ENCODE results near the gene BCL2. TPM values are rescaled to one million over a fixed set of nuclear protein-coding genes. Genes with fewer than 3 reads are reported as not detected.

The BCL2 gene
- total and polyA plus RNA-seq, 9 of the 15 experiments (the other 6 are each of a cell fraction or from before 2014, with no cell fraction given) = 0.10 to 1.1 (median 0.65) TPM

GRCh38 chr18:63179422-63179821, 140.1 kb downstream of the BCL2 start (continued):
- TF ChIP-seq RREB1 (CRISPR knock-in tag; IDR thresholded peaks at IDR 0.05) = no peak
- no peak for TF ChIP-seq GATA2 (CRISPR knock-in tag; IDR thresholded peaks at IDR 0.05)
- no peak for TF ChIP-seq ZBTB5 (IDR thresholded peaks at IDR 0.05)
- TF ChIP-seq SNRNP70 (optimal IDR thresholded peaks at IDR 0.05; ENCODE audit: low read depth, low read length) = no peak
- TF ChIP-seq GABPA (tag; conservative IDR thresholded peaks at IDR 0.05; ENCODE audit: low read depth) = no peak

Data from K562 (cell line).